Stimulated activated CD4-positive, alpha-beta T cell treated with anti-CD3 and anti-CD28 coated beads, Interleukin-1b, Interleukin-23, amount 100 ng/mL, for 24 hours (primary cell): ENCODE data around the gene BBS1.

Experiments
- DNase-seq, 4 experiments: peaks; one replicate each; pipeline ENCODE4 v3.0.0-alpha.2; 2020; ENCODE audit warnings: low read depth in 4 of 4, low spot score in 1 of 4

Gene BBS1

GRCh38 chr11:66477263-66478201 lies 32.9 kb upstream of the BBS1 start:
- no peak for DNase-seq

GRCh38 chr11:66478729-66479393 lies 31.6 kb upstream of the BBS1 start:
- DNase-seq, result no peak

GRCh38 chr11:66479394-66480116 lies 30.9 kb upstream of the BBS1 start:
- no peak for DNase-seq

GRCh38 chr11:66480117-66480938 lies 30.1 kb upstream of the BBS1 start, which contains the start of gene DPP3:
TSS of gene DPP3 (plus strand) at chr11:66480434. CDS start at chr11:66482201, 1,767 bp downstream.
- DNase-seq, result peak; percentile 86 to 97 (median 90)

GRCh38 chr11:66484806-66485380 lies 25.5 kb upstream of the BBS1 start:
- no peak for DNase-seq

GRCh38 chr11:66488957-66489356 lies 21.5 kb upstream of the BBS1 start:
- no peak for DNase-seq

GRCh38 chr11:66489636-66490035 lies 20.8 kb upstream of the BBS1 start:
- DNase-seq, result no peak

- no peak for DNase-seq
Measured at GRCh38 chr11:66491315-66491935, 19.0 kb upstream of the BBS1 start.

- no peak for DNase-seq
Measured at GRCh38 chr11:66492161-66492865, 18.1 kb upstream of the BBS1 start.

GRCh38 chr11:66493130-66493529 lies 17.3 kb upstream of the BBS1 start:
- DNase-seq, result no peak

- DNase-seq, result no peak
Measured at GRCh38 chr11:66494458-66494857, 16.0 kb upstream of the BBS1 start.

- no peak for DNase-seq
Measured at GRCh38 chr11:66494935-66495334, 15.5 kb upstream of the BBS1 start.

GRCh38 chr11:66495401-66495854 lies 15.0 kb upstream of the BBS1 start:
- DNase-seq, result no peak

- DNase-seq, result no peak
Measured at GRCh38 chr11:66497206-66497605, 13.2 kb upstream of the BBS1 start.

- DNase-seq, result no peak
Measured at GRCh38 chr11:66498506-66498905, 11.9 kb upstream of the BBS1 start.

- DNase-seq, result no peak
Measured at GRCh38 chr11:66505276-66505816, 5.1 kb upstream of the BBS1 start.

- DNase-seq, result no peak
Measured at GRCh38 chr11:66509131-66509561, 1.3 kb upstream of the BBS1 start.

- no peak for DNase-seq
Measured at GRCh38 chr11:66510990-66511339, 530 bp downstream of the BBS1 start.

- DNase-seq, result no peak
Measured at GRCh38 chr11:66523611-66524010, 13.2 kb downstream of the BBS1 start.
